ENCODE data around the gene PRTN3. TPM values are rescaled to one million over a fixed set of nuclear protein-coding genes. Genes with fewer than 3 reads are reported as not detected.
"Not testable (repeated sequence)": the region's sequence is repeated elsewhere in the genome, so short reads cannot be mapped to it uniquely, and the experiment has no call there.

Gene PRTN3
- total and polyA plus RNA-seq, 12 donors, result 0.20 to 0.40 (median 0.33) TPM; not detected in 8

DNA sequence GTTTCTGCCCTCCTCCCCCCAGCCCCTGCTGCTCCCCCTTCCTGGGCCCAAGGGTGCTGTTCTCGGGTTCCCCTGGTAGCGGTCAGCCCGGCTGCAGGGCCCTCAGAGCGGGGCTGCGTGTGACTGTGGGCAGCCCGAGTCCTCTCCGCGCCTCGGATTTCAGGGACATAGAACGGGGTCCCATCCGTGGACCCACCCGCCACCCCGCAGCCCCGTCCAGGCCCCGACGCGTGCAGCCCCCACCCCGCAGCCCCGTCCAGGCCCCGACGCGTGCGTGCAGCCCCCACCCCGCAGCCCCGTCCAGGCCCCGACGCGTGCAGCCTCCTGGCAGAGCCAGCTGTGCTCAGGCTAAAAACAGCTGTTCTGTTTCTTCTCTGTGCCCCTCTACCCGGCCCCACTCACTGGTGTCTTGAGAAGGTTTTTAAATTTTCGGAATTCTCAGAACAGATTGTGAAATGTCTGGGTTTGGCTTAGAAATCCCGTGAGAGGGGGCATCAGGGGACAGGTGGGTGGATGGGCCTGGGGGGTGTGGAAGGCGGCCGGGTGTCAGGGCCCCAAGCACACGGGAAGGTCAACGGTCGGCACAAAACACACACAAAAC lies 5.5 kb upstream of the PRTN3 start:
- WGBS, 4 donors, result 36 to 71% (median 62%) methylated on average over 7 to 36 of the region's 36 CpGs
- intact Hi-C loops (cut with DNase I), result no loop called here
- no peak overlapping the region for H3K4me3 ChIP-seq
- no peak overlapping the region for H3K27ac ChIP-seq
- DNase-seq, result no peak
- TF ChIP-seq POLR2A (IDR thresholded peaks at IDR 0.05), result no peak
- TF ChIP-seq, protein P1, sequence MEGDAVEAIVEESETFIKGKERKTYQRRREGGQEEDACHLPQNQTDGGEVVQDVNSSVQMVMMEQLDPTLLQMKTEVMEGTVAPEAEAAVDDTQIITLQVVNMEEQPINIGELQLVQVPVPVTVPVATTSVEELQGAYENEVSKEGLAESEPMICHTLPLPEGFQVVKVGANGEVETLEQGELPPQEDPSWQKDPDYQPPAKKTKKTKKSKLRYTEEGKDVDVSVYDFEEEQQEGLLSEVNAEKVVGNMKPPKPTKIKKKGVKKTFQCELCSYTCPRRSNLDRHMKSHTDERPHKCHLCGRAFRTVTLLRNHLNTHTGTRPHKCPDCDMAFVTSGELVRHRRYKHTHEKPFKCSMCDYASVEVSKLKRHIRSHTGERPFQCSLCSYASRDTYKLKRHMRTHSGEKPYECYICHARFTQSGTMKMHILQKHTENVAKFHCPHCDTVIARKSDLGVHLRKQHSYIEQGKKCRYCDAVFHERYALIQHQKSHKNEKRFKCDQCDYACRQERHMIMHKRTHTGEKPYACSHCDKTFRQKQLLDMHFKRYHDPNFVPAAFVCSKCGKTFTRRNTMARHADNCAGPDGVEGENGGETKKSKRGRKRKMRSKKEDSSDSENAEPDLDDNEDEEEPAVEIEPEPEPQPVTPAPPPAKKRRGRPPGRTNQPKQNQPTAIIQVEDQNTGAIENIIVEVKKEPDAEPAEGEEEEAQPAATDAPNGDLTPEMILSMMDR (IDR thresholded peaks at IDR 0.05), result no peak
- no peaks in the 10 kb centered on the region for H3K36me3 ChIP-seq (replicated peaks in 1 of 2)
- H3K9me3 ChIP-seq (replicated peaks in 1 of 3), result no peaks in the 10 kb centered on the region
- no peaks in the 10 kb centered on the region for H3K4me1 ChIP-seq (replicated peaks in 1 of 2)
- no peaks in the 10 kb centered on the region for H3K27me3 ChIP-seq

DNA sequence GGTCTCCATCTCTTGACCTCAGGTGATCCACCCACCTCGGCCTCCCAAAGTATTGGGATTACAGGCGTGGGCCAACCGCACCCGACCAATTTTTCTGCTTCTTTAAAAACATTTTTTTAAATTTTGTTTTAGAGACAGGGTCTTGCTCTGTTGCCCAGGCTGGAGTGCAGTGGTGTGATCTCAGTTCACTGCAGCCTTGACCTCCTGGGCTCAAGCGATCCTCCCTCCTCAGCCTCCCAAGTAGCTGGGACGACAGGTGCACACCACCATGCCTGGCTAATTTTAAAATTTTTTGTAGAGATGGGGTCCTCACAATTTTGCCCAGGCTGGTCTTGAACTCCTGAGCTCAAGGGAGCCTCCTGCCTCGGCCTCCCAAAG lies 2.0 kb downstream of the PRTN3 start:
- H3K4me3 ChIP-seq; intact Hi-C loops (cut with DNase I); H3K36me3 ChIP-seq (replicated peaks in 1 of 2); H3K4me1 ChIP-seq (replicated peaks in 1 of 2); H3K27ac ChIP-seq; DNase-seq; H3K9me3 ChIP-seq (replicated peaks in 1 of 3): not testable (repeated sequence)
- 72 to 79% (median 76%) methylated on average over 7 of the region's 7 CpGs for WGBS, 4 donors
- peaks cover 16% of the 10 kb centered on the region for H3K27me3 ChIP-seq

DNA sequence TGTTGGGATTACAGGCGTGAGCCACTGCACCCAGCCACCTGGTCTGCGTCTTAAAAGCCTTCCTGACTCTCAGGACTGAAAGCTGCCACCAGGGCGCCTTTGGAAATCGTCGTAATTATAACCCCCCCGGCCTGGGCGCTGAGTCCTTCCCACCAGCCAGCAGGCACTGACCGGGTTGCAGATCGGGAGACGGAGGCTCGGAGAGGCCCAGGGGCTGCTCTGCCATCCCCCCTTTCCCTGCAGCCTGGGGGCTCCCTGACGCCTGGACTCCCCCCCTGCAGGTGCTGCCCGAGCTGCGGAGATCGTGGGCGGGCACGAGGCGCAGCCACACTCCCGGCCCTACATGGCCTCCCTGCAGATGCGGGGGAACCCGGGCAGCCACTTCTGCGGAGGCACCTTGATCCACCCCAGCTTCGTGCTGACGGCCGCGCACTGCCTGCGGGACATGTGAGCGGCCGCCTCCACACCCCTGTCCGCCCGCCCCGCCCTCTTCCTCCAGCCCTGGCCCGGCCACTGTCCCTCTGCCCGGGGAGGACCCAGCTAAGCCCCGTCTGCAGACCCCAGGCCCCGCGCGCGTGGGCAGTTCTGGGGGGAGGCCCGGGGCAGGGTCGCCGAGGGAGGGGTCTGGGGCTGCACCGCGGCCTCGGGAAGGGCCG lies 2.5 kb downstream of the PRTN3 start:
- intact Hi-C loops (cut with DNase I), result no loop called here
- no peaks in the 10 kb centered on the region for H3K9me3 ChIP-seq (replicated peaks in 1 of 3)
- H3K27me3 ChIP-seq, result peaks cover 16% of the 10 kb centered on the region
- H3K4me1 ChIP-seq (replicated peaks in 1 of 2), result peaks cover 9 to 10% of the 10 kb centered on the region in 2 donors
- DNase-seq, result peak in 2 of 7 donors; percentile 53 to 61
- 4 to 11% (median 6%) methylated on average over 8 to 46 of the region's 46 CpGs for WGBS, 4 donors
- H3K27ac ChIP-seq, result no peak overlapping the region
- TF ChIP-seq, protein P1 (IDR thresholded peaks at IDR 0.05), result no peak
- TF ChIP-seq POLR2A (IDR thresholded peaks at IDR 0.05), result no peak
- no peaks in the 10 kb centered on the region for H3K36me3 ChIP-seq (replicated peaks in 1 of 2)
- H3K4me3 ChIP-seq, result no peak overlapping the region

DNA sequence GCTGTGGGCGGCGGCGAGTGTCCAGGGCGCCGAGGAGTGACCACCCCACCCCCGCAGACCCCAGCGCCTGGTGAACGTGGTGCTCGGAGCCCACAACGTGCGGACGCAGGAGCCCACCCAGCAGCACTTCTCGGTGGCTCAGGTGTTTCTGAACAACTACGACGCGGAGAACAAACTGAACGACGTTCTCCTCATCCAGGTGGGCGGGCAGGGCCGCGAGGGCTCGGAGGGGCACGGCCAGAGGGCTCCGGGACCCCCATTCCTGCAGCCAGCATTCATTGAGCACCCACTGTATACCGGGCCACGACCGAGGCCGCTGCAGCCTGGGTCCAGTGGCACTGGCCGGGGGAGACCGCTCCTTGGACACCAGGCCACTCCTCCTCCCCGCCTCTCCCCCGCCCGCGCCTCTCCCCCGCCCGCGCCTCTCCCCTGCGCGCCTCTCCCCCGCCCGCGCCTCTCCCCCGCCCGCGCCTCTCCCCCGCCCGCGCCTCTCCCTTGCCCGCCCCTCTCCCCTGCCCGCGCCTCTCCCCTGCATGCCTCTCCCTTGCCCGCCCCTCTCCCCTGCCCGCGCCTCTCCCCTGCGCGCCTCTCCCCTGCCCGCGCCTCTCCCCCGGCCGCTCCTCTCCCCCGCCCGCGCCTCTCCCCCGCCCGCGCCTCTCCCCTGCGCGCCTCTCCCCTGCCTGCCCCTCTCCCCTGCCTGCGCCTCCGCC lies 3.2 kb downstream of the PRTN3 start:
- H3K36me3 ChIP-seq (replicated peaks in 1 of 2), result no peaks in the 10 kb centered on the region
- no peak for DNase-seq
- no peaks in the 10 kb centered on the region for H3K9me3 ChIP-seq (replicated peaks in 1 of 3)
- H3K27ac ChIP-seq, result no peak overlapping the region
- H3K4me1 ChIP-seq (replicated peaks in 1 of 2), result peaks cover 9 to 10% of the 10 kb centered on the region in 2 donors
- intact Hi-C loops (cut with DNase I), result no loop called here
- peaks cover 16% of the 10 kb centered on the region for H3K27me3 ChIP-seq
- TF ChIP-seq POLR2A (IDR thresholded peaks at IDR 0.05), result no peak
- TF ChIP-seq, protein P1 (IDR thresholded peaks at IDR 0.05), result no peak
- 5 to 24% (median 18%) methylated on average over 3 to 53 of the region's 70 CpGs for WGBS, 4 donors
- H3K4me3 ChIP-seq, result no peak overlapping the region

All from adrenal gland (tissue), 12 donors.